ENCODE measurements around the gene FAM110C. TPM values are rescaled to one million over a fixed set of nuclear protein-coding genes. Genes with fewer than 3 reads are reported as not detected.

The FAM110C gene
- total RNA-seq, 2 experiments from 2014 or later = 0.16 to 0.36 TPM

- ATAC-seq (ENCODE audit: poor library complexity) (no peak), DNase-seq (no peak)
- H3K4me3 Mint-ChIP-seq = no peak overlapping the region
- Histone ChIP-seq H3K9me3 (ENCODE audit: control insufficient read depth in 1 of 2, insufficient read depth in 1 of 2, low read length in 2 of 2) (peaks cover 0 to 16% of the 10 kb centered on the region in 2 experiments), H3K27ac (ENCODE audit: low read depth in 1 of 2, low read length in 2 of 2) (no peak overlapping the region), H3K27me3 (ENCODE audit: control insufficient read depth in 1 of 2, insufficient read depth in 2 of 2, low read length in 2 of 2) (peaks cover 20 to 33% of the 10 kb centered on the region in 2 experiments), H3K36me3 (ENCODE audit: insufficient read depth, low read length) (no peaks in the 10 kb centered on the region), H3K4me1 (ENCODE audit: insufficient read depth, low read length) (peaks cover 23% of the 10 kb centered on the region), H3K4me3 (ENCODE audit: low read length) (no peak overlapping the region)
- ChIA-PET POLR2A (no interaction called here), CTCF (no interaction called here)
- H3K27ac Mint-ChIP-seq = no peak overlapping the region
- H3K27me3 Mint-ChIP-seq = peaks cover 51% of the 10 kb centered on the region
- no peak for TF ChIP-seq CTCF (IDR thresholded peaks at IDR 0.05)
- no peaks in the 10 kb centered on the region for H3K9me3 Mint-ChIP-seq
- H3K4me1 Mint-ChIP-seq (ENCODE audit: low read depth) = peaks cover 22% of the 10 kb centered on the region
- no peaks in the 10 kb centered on the region for H3K36me3 Mint-ChIP-seq (ENCODE audit: low read depth)
- intact Hi-C loops (cut with DNase I, micrococcal nuclease) = no loop called here
Measured at GRCh38 chr2:42788-43187, 3.5 kb downstream of the FAM110C start.

GRCh38 chr2:40465-40864, 5.8 kb downstream of the FAM110C start:
- ChIA-PET POLR2A (no interaction called here), CTCF (no interaction called here)
- Mint-ChIP-seq H3K27me3 (peaks cover 39% of the 10 kb centered on the region), H3K36me3 (ENCODE audit: low read depth) (no peaks in the 10 kb centered on the region), H3K27ac (no peak overlapping the region), H3K4me1 (ENCODE audit: low read depth) (peaks cover 11% of the 10 kb centered on the region), H3K4me3 (no peak overlapping the region), H3K9me3 (no peaks in the 10 kb centered on the region)
- DNase-seq = no peak
- intact Hi-C loops (cut with DNase I, micrococcal nuclease) = no loop called here
- peaks cover 7 to 20% of the 10 kb centered on the region in 2 experiments for H3K27me3 ChIP-seq (ENCODE audit: control insufficient read depth in 1 of 2, insufficient read depth in 2 of 2, low read length in 2 of 2)
- H3K4me3 ChIP-seq (ENCODE audit: low read length) = no peak overlapping the region
- no peak overlapping the region for H3K27ac ChIP-seq (ENCODE audit: low read depth in 1 of 2, low read length in 2 of 2)
- no peak for ATAC-seq (ENCODE audit: poor library complexity)
- no peaks in the 10 kb centered on the region for H3K36me3 ChIP-seq (ENCODE audit: insufficient read depth, low read length)
- no peak for TF ChIP-seq CTCF (IDR thresholded peaks at IDR 0.05)
- peaks cover 0 to 6% of the 10 kb centered on the region in 2 experiments for H3K9me3 ChIP-seq (ENCODE audit: control insufficient read depth in 1 of 2, insufficient read depth in 1 of 2, low read length in 2 of 2)
- peaks cover 13% of the 10 kb centered on the region for H3K4me1 ChIP-seq (ENCODE audit: insufficient read depth, low read length)

- H3K9me3 ChIP-seq (ENCODE audit: control insufficient read depth in 1 of 2, insufficient read depth in 1 of 2, low read length in 2 of 2) = no peaks in the 10 kb centered on the region
- ChIA-PET CTCF (no interaction called here), POLR2A (no interaction called here)
- H3K27ac ChIP-seq (ENCODE audit: low read depth in 1 of 2, low read length in 2 of 2) = no peak overlapping the region
- peaks cover 16% of the 10 kb centered on the region for H3K27me3 Mint-ChIP-seq
- H3K4me1 Mint-ChIP-seq (ENCODE audit: low read depth) = peaks cover 15% of the 10 kb centered on the region
- H3K36me3 ChIP-seq (ENCODE audit: insufficient read depth, low read length) = no peaks in the 10 kb centered on the region
- DNase-seq = no peak
- H3K36me3 Mint-ChIP-seq (ENCODE audit: low read depth) = no peaks in the 10 kb centered on the region
- no peak for TF ChIP-seq CTCF (IDR thresholded peaks at IDR 0.05)
- H3K4me3 Mint-ChIP-seq = no peak overlapping the region
- peaks cover 21% of the 10 kb centered on the region for H3K4me1 ChIP-seq (ENCODE audit: insufficient read depth, low read length)
- no peak overlapping the region for H3K27ac Mint-ChIP-seq
- H3K9me3 Mint-ChIP-seq = no peaks in the 10 kb centered on the region
- H3K27me3 ChIP-seq (ENCODE audit: control insufficient read depth in 1 of 2, insufficient read depth in 2 of 2, low read length in 2 of 2) = peaks cover 0 to 5% of the 10 kb centered on the region in 2 experiments
- ATAC-seq (ENCODE audit: poor library complexity) = no peak
- H3K4me3 ChIP-seq (ENCODE audit: low read length) = no peak overlapping the region
- intact Hi-C loops (cut with DNase I, micrococcal nuclease) = no loop called here
Measured at GRCh38 chr2:38155-38554, 8.2 kb downstream of the FAM110C start.

Data from CD4-positive, alpha-beta T cell (primary cell).